H9 (cell line): ENCODE data around the gene ATP8B4. TPM values are rescaled to one million over a fixed set of nuclear protein-coding genes. Genes with fewer than 3 reads are reported as not detected.

Experiments
- DNase-seq: peaks from one replicate; pipeline ENCODE4 v3.0.0-alpha.2; 2017
- H2AFZ ChIP-seq: one replicate; pipeline ENCODE4 v1.6.1; 2013; ENCODE audit warnings: mild to moderate bottlenecking, low read length, control low read depth, moderate library complexity
- H2AK5ac ChIP-seq: 2 replicates; pipeline ENCODE4 v1.6.1; 2013; ENCODE audit warnings: low read length, control low read depth, mixed read lengths; ENCODE audit not compliant: insufficient read length
- H2BK120ac ChIP-seq: one replicate; pipeline ENCODE4 v1.6.1; 2013; ENCODE audit warnings: low read depth, mild to moderate bottlenecking, low read length, control low read depth, inconsistent platforms; ENCODE audit not compliant: poor library complexity, severe bottlenecking
- H2BK12ac ChIP-seq: 2 replicates; pipeline ENCODE4 v1.6.1; 2013; ENCODE audit warnings: low read length, control low read depth, mixed read lengths, low read depth; ENCODE audit not compliant: insufficient read length
- H2BK15ac ChIP-seq: 2 replicates; pipeline ENCODE4 v1.6.1; 2013; ENCODE audit warnings: low read depth, low read length, control low read depth
- H2BK20ac ChIP-seq: one replicate; pipeline ENCODE4 v1.6.1; 2013; ENCODE audit warnings: low read depth, mild to moderate bottlenecking, low read length, control low read depth, inconsistent platforms; ENCODE audit not compliant: poor library complexity, severe bottlenecking
- H2BK5ac ChIP-seq: 2 replicates; pipeline ENCODE4 v1.6.1; 2013; ENCODE audit warnings: low read length, control low read depth, mixed read lengths; ENCODE audit not compliant: insufficient read length
- H3K14ac ChIP-seq: 2 replicates; pipeline ENCODE4 v1.6.1; 2013; ENCODE audit warnings: low read length, control low read depth; ENCODE audit not compliant: insufficient read depth
- H3K18ac ChIP-seq: 2 replicates; pipeline ENCODE4 v1.6.1; 2013; ENCODE audit warnings: low read depth, mild to moderate bottlenecking, mixed read lengths, low read length, control low read depth; ENCODE audit not compliant: insufficient read length
- H3K23ac ChIP-seq: 2 replicates; pipeline ENCODE4 v1.6.1; 2013; ENCODE audit warnings: low read length, control low read depth, mixed read lengths, low read depth; ENCODE audit not compliant: insufficient read length
- H3K23me2 ChIP-seq: 2 replicates; pipeline ENCODE4 v1.6.1; 2013; ENCODE audit warnings: low read depth, mild to moderate bottlenecking, mixed read lengths, low read length, control low read depth; ENCODE audit not compliant: insufficient read length, poor library complexity, severe bottlenecking
- H3K27ac ChIP-seq: 2 replicates; pipeline ENCODE4 v1.5.1; 2013; ENCODE audit warnings: low read length, control low read depth, mixed read lengths, low read depth; ENCODE audit not compliant: insufficient read length
- H3K27me3 ChIP-seq: 2 replicates; pipeline ENCODE4 v1.6.1; 2013; ENCODE audit warnings: low read length, control low read depth, inconsistent platforms; ENCODE audit not compliant: insufficient read depth
- H3K4ac ChIP-seq: 2 replicates; pipeline ENCODE4 v1.6.1; 2013; ENCODE audit warnings: low read depth, mild to moderate bottlenecking, control low read depth, inconsistent platforms, low read length, moderate library complexity
- H3K4me1 ChIP-seq: 2 replicates; pipeline ENCODE4 v1.6.1; 2013; ENCODE audit warnings: low read length, control low read depth, inconsistent platforms; ENCODE audit not compliant: insufficient read depth
- H3K4me2 ChIP-seq: 2 replicates; pipeline ENCODE4 v1.6.1; 2013; ENCODE audit warnings: low read length, control low read depth, mixed read lengths; ENCODE audit not compliant: insufficient read length, insufficient read depth
- H3K56ac ChIP-seq: 2 replicates; pipeline ENCODE4 v1.6.1; 2013; ENCODE audit warnings: low read depth, mild to moderate bottlenecking, mixed read lengths, low read length, control low read depth; ENCODE audit not compliant: insufficient read length
- H3K79me1 ChIP-seq: 2 replicates; pipeline ENCODE4 v1.6.1; 2013; ENCODE audit warnings: low read depth, mild to moderate bottlenecking, moderate library complexity, low read length, control low read depth, inconsistent platforms; ENCODE audit not compliant: insufficient read depth, poor library complexity, severe bottlenecking
- H3K79me2 ChIP-seq: 2 replicates; pipeline ENCODE4 v1.6.1; 2013; ENCODE audit warnings: low read length, control low read depth, inconsistent platforms; ENCODE audit not compliant: insufficient read depth
- H3K9ac ChIP-seq: 2 replicates; pipeline ENCODE4 v1.6.1; 2013; ENCODE audit warnings: low read length, control low read depth, mixed read lengths; ENCODE audit not compliant: insufficient read length; ENCODE audit errors: extremely low read depth
- H3K9me3 ChIP-seq: one replicate; pipeline ENCODE4 v1.6.1; 2013; ENCODE audit warnings: low read depth, low read length, inconsistent platforms; ENCODE audit not compliant: control insufficient read depth
- H3T11ph ChIP-seq: one replicate; pipeline ENCODE4 v1.6.1; 2013; ENCODE audit warnings: mild to moderate bottlenecking, low read length, control low read depth, inconsistent platforms
- H4K20me1 ChIP-seq: one replicate; pipeline ENCODE4 v1.6.1; 2013; ENCODE audit not compliant: control insufficient read depth, insufficient read length, insufficient read depth
- H4K5ac ChIP-seq: 2 replicates; pipeline ENCODE4 v1.6.1; 2013; ENCODE audit warnings: low read depth, mild to moderate bottlenecking, mixed read lengths, low read length, control low read depth; ENCODE audit not compliant: insufficient read length
- H4K8ac ChIP-seq: replicated peaks from 2 replicates; pipeline ENCODE4 v1.6.1; 2013; ENCODE audit warnings: low read length, control low read depth, mixed read lengths, low read depth; ENCODE audit not compliant: insufficient read length
- H4K91ac ChIP-seq: 2 replicates; pipeline ENCODE4 v1.6.1; 2013; ENCODE audit warnings: low read depth, mild to moderate bottlenecking, moderate library complexity, mixed read lengths, low read length, control low read depth; ENCODE audit not compliant: insufficient read length
- H3K27ac Mint-ChIP-seq, 3 experiments: 2 replicates in 2 of 3; 3 replicates in 1 of 3; pipeline ENCODE4 v1.8.0; 2020 to 2021; ENCODE audit warnings: mixed read lengths in 3 of 3, mild to moderate bottlenecking in 1 of 3, moderate library complexity in 1 of 3
- H3K27me3 Mint-ChIP-seq: 2 replicates; pipeline ENCODE4 v1.8.0; 2021; ENCODE audit warnings: low read depth, mild to moderate bottlenecking, moderate library complexity, mixed read lengths
- H3K36me3 Mint-ChIP-seq, 3 experiments: 2 replicates in 2 of 3; 3 replicates in 1 of 3; pipeline ENCODE4 v1.8.0; 2020 to 2021; ENCODE audit warnings: low read depth in 3 of 3, mixed read lengths in 3 of 3; ENCODE audit not compliant: insufficient read depth in 1 of 3
- H3K4me1 Mint-ChIP-seq, 2 experiments: 2 replicates each; pipeline ENCODE4 v1.8.0; 2020; ENCODE audit warnings: mixed read lengths in 2 of 2
- H3K4me3 Mint-ChIP-seq, 2 experiments: 2 replicates in 1 of 2; 3 replicates in 1 of 2; pipeline ENCODE4 v1.8.0; 2020 to 2021; ENCODE audit warnings: mild to moderate bottlenecking in 2 of 2, mixed read lengths in 2 of 2, moderate library complexity in 1 of 2
- H3K9me3 Mint-ChIP-seq, 2 experiments: 2 replicates in 1 of 2; 3 replicates in 1 of 2; pipeline ENCODE4 v1.8.0; 2020; ENCODE audit warnings: mild to moderate bottlenecking in 2 of 2, mixed read lengths in 2 of 2, moderate library complexity in 1 of 2
- CTCF ChIP-seq: fragments of 200-600 bp; sonication (generic); conservative IDR thresholded peaks from 3 replicates; pipeline ENCODE4 v1.8.0; 2021; ENCODE audit warnings: antibody characterized with exemption, mild to moderate bottlenecking
- WGBS: extraction: QIAGEN DNeasy Blood & Tissue Kit; methylation state at CpG from one replicate; pipeline ENCODE4 v1.1.7; 2013; ENCODE audit warnings: missing lambda C conversion rate, low lambda C conversion rate, mixed read lengths; ENCODE audit not compliant: insufficient read length; ENCODE audit errors: extremely low coverage; 5-methylcytosine and 5-hydroxymethylcytosine counted together
- total RNA-seq: library from RNA; stranded (reverse); gene quantifications from 2 replicates; pipeline ENCODE4 v1.2.1, GENCODE V29; 2021

ATP8B4 gene
- total RNA-seq, 1 experiment from 2014 or later = 0.52 TPM

GRCh38 chr15:49889536-49889935 is 229.5 kb downstream of the ATP8B4 start:
- H3K27ac Mint-ChIP-seq = no peak overlapping the region
- DNase-seq = no peak
- H3K36me3 Mint-ChIP-seq = peaks cover 2 to 4% (median 3%) of the 10 kb centered on the region in 3 experiments; a peak in 3 of 7 replicates
- peaks cover 8 to 14% of the 10 kb centered on the region in 2 experiments for H3K4me1 Mint-ChIP-seq
- Histone ChIP-seq H3K23me2 (no peaks in the 10 kb centered on the region), H3K27ac (no peak overlapping the region), H3K27me3 (no peaks in the 10 kb centered on the region), H2BK20ac (no peak overlapping the region), H3K56ac (no peak overlapping the region), H2BK15ac (no peak overlapping the region), H4K20me1 (no peaks in the 10 kb centered on the region), H3K14ac (no peak overlapping the region), H2BK120ac (no peak overlapping the region), H3K4ac (no peak overlapping the region), H2AK5ac (no peak overlapping the region), H3K23ac (no peak overlapping the region), H3K18ac (no peak overlapping the region), H3K9me3 (no peaks in the 10 kb centered on the region), H4K91ac (no peak overlapping the region), H3K4me2 (no peak overlapping the region), H4K5ac (no peak overlapping the region), H3K4me1 (no peaks in the 10 kb centered on the region; the same call in 1 of the 2 replicates), H3K79me2 (no peaks in the 10 kb centered on the region), H3K79me1 (no peaks in the 10 kb centered on the region), H3T11ph (no peak overlapping the region), H2AFZ (no peak overlapping the region), H2BK5ac (no peak overlapping the region), H2BK12ac (no peak overlapping the region), H3K9ac (no peak overlapping the region), H4K8ac (no peak overlapping the region)
- no peak overlapping the region for H3K4me3 Mint-ChIP-seq
- no peaks in the 10 kb centered on the region; a peak in 2 of 5 replicates for H3K9me3 Mint-ChIP-seq
- no peak for TF ChIP-seq CTCF
- H3K27me3 Mint-ChIP-seq = no peaks in the 10 kb centered on the region
- no CpG with 5 or more reads among the region's 2 CpGs for WGBS
